A673 (cell line): ENCODE data around the gene GUK1.

ENCODE experiments used
- CTCF ChIP-seq: fragments of 300-800, 200-600 bp; sonication (generic); conservative IDR thresholded peaks from 2 replicates; pipeline ENCODE4 v1.5.1; 2017; ENCODE audit warnings: low read depth, mild to moderate bottlenecking, antibody characterized with exemption, low read length, moderate library complexity, mixed read lengths
- EZH2 ChIP-seq: fragments of 200-600 bp; sonication (generic); IDR thresholded peaks from 2 replicates; pipeline ENCODE4 v1.6.1; 2017; ENCODE audit warnings: borderline replicate concordance, low read depth, mild to moderate bottlenecking, mixed read lengths, antibody characterized with exemption, low read length; ENCODE audit not compliant: poor library complexity, severe bottlenecking

GRCh38 chr1:228170666-228171065 is 30.6 kb downstream of the GUK1 start:
- TF ChIP-seq CTCF = no peak
- TF ChIP-seq EZH2 = no peak
